RWPE2 (cell line): Measurements from ENCODE around the gene GUCY1B1.

ENCODE experiments used
- ATAC-seq: fragments of 200-7000 bp; cut with Tn5 transposase; 3 replicates; pipeline ENCODE4 v1.9.1; 2021; ENCODE audit warnings: low read depth
- DNase-seq: peaks from one replicate; pipeline ENCODE4 v3.0.0-alpha.2; 2020; ENCODE audit warnings: low spot score
- H3K27ac ChIP-seq: fragments of 450-650 bp; 2 replicates; pipeline ENCODE4 v1.5.1; 2017; ENCODE audit warnings: mild to moderate bottlenecking; ENCODE audit not compliant: poor library complexity, severe bottlenecking
- H3K27me3 ChIP-seq: fragments of 250-450 bp; sonication (Bioruptor Pico); 2 replicates; pipeline ENCODE4 v1.5.1; 2021; ENCODE audit warnings: mild to moderate bottlenecking, moderate library complexity; ENCODE audit not compliant: insufficient read depth, poor library complexity, severe bottlenecking
- H3K36me3 ChIP-seq: fragments of 250-450 bp; sonication (Bioruptor Pico); 2 replicates; pipeline ENCODE4 v1.5.1; 2020; ENCODE audit warnings: low read depth, mild to moderate bottlenecking, moderate library complexity
- H3K4me1 ChIP-seq: fragments of 250-450 bp; sonication (Bioruptor Pico); 2 replicates; pipeline ENCODE4 v1.5.1; 2021; ENCODE audit warnings: mild to moderate bottlenecking, moderate library complexity; ENCODE audit not compliant: insufficient read depth, poor library complexity, severe bottlenecking
- H3K4me3 ChIP-seq: fragments of 250-450 bp; sonication (Bioruptor Pico); 2 replicates; pipeline ENCODE4 v1.5.1; 2021; ENCODE audit warnings: mild to moderate bottlenecking, moderate library complexity; ENCODE audit not compliant: severe bottlenecking
- H3K9me3 ChIP-seq: fragments of 250-450 bp; sonication (Bioruptor Pico); 2 replicates; pipeline ENCODE4 v1.5.1; 2021; ENCODE audit warnings: mild to moderate bottlenecking, moderate library complexity; ENCODE audit not compliant: severe bottlenecking
- CTCF ChIP-seq: fragments of 450-650 bp; IDR thresholded peaks from one replicate; pipeline ENCODE4 v1.5.1; 2017; ENCODE audit warnings: mild to moderate bottlenecking, moderate library complexity; ENCODE audit not compliant: poor library complexity, severe bottlenecking

The GUCY1B1 gene

DNA sequence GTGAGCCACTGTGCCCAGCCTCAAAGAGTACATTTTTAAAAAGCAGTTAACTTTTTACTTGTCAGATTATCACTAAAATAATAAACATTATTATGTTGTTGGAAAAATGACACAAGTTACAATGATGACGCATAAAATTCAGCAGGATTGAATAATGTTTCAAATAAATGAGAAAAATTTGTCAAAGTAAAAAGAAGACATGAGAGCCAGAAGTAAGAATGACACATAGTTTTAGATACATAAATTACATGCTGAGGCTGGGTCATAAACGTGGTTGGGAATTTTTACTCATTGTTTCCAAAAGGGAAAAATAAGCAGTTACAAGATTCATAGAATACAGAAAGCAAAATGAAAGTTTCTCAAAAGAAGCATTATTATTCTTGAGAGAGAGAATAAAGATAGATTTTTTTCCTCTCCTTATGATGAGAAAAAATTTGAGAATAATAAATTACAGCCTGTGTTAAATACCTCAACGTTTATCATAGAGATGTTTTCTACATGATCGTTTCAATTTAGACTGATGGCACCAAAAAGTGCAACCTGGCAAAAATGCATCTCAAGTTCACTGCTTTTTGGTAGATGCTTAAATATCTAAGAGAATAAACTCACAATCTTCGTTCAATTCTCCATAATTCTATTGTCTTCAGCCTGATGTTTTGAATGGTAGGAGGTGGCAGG lies 40.4 kb downstream of the GUCY1B1 start:
- TF ChIP-seq CTCF: no peak
- H3K27me3 ChIP-seq: no peaks in the 10 kb centered on the region
- ATAC-seq: no peak
- no peaks in the 10 kb centered on the region for H3K4me1 ChIP-seq
- no peak overlapping the region for H3K4me3 ChIP-seq
- H3K27ac ChIP-seq: no peak overlapping the region
- no peak for DNase-seq
- H3K9me3 ChIP-seq: no peaks in the 10 kb centered on the region
- H3K36me3 ChIP-seq: no peaks in the 10 kb centered on the region

- no peaks in the 10 kb centered on the region for H3K27me3 ChIP-seq
- H3K4me1 ChIP-seq: no peaks in the 10 kb centered on the region
- H3K4me3 ChIP-seq: no peak overlapping the region
- DNase-seq (no peak), ATAC-seq (no peak)
- H3K27ac ChIP-seq: no peak overlapping the region
- no peak for TF ChIP-seq CTCF
- no peaks in the 10 kb centered on the region for H3K9me3 ChIP-seq
- H3K36me3 ChIP-seq: no peaks in the 10 kb centered on the region
Measured at GRCh38 chr4:155799794-155800123, 40.9 kb downstream of the GUCY1B1 start.

- DNase-seq (no peak), ATAC-seq (no peak)
- Histone ChIP-seq H3K27ac (no peak overlapping the region), H3K27me3 (no peaks in the 10 kb centered on the region), H3K9me3 (no peaks in the 10 kb centered on the region), H3K4me1 (no peaks in the 10 kb centered on the region), H3K4me3 (no peak overlapping the region), H3K36me3 (no peaks in the 10 kb centered on the region)
- TF ChIP-seq CTCF: no peak
Measured at GRCh38 chr4:155800685-155801343, 42.0 kb downstream of the GUCY1B1 start.

DNA sequence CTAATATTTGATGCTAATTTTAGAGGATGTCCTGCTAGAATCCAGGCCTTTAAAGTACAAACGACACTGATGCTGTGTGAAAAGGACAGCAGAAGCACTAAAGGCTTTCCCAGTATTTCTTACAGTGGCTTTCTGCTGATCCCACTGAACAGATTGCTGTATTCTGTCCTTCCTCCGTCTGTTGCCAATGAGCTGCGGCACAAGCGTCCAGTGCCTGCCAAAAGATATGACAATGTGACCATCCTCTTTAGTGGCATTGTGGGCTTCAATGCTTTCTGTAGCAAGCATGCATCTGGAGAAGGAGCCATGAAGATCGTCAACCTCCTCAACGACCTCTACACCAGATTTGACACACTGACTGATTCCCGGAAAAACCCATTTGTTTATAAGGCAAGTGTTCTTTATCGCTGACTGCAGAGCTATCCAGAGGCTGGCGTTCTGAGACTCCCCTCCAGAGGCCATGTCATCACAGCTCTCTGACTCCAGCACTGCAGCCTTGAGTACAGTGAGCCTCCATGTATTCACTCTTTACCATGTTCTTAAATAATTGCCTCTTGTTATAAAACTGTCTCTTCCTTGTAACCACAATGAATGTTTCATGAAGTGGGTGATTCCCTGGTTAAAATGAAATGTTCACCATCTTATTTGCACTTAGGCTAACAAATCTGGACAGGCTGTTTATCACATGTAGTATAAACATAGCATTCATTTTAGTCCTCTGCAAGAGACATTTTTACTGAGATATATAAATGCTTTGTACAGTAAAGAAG lies 43.6 kb downstream of the GUCY1B1 start:
- no peaks in the 10 kb centered on the region for H3K4me1 ChIP-seq
- TF ChIP-seq CTCF: no peak
- no peaks in the 10 kb centered on the region for H3K36me3 ChIP-seq
- H3K4me3 ChIP-seq: no peak overlapping the region
- no peaks in the 10 kb centered on the region for H3K9me3 ChIP-seq
- no peak overlapping the region for H3K27ac ChIP-seq
- no peaks in the 10 kb centered on the region for H3K27me3 ChIP-seq
- ATAC-seq: no peak
- no peak for DNase-seq
